T-helper 17 cell (primary cell): Measurements from ENCODE around the gene COL12A1. TPM values are rescaled to one million over a fixed set of nuclear protein-coding genes. Genes with fewer than 3 reads are reported as not detected.

Experiments used
- ATAC-seq: fragments of 150-1000 bp; cut with Tn5 transposase; 2 replicates; pipeline ENCODE4 v1.10.0; 2021; ENCODE audit warnings: mild to moderate bottlenecking, moderate library complexity
- DNase-seq, 3 donors: peaks; one replicate each; pipeline versions ENCODE4 v3.0.0 to v3.0.0-alpha.2; 2020 to 2021
- H3K9me3 ChIP-seq: one replicate; pipeline ENCODE4 v1.7.0; 2013; ENCODE audit warnings: low read length, mild to moderate bottlenecking; ENCODE audit not compliant: control insufficient read depth, poor library complexity, severe bottlenecking
- H3K27ac Mint-ChIP-seq: one replicate; pipeline ENCODE4 v1.8.0; 2022; ENCODE audit warnings: mild to moderate bottlenecking, moderate library complexity, mixed read lengths
- H3K27me3 Mint-ChIP-seq: one replicate; pipeline ENCODE4 v1.8.0; 2022; ENCODE audit warnings: mixed read lengths
- H3K36me3 Mint-ChIP-seq: one replicate; pipeline ENCODE4 v1.8.0; 2022; ENCODE audit warnings: low read depth, mixed read lengths
- H3K4me1 Mint-ChIP-seq: one replicate; pipeline ENCODE4 v1.8.0; 2022; ENCODE audit warnings: mild to moderate bottlenecking, mixed read lengths
- H3K4me3 Mint-ChIP-seq: one replicate; pipeline ENCODE4 v1.8.0; 2022; ENCODE audit warnings: mild to moderate bottlenecking, moderate library complexity, mixed read lengths
- total RNA-seq, 4 donors: library from RNA in 2 of 4; stranded (reverse) in 2 of 4; gene quantifications; one replicate each; pipeline ENCODE4 v1.2.3 and lab custom pipeline; 2022 to 2026

The COL12A1 gene
- total RNA-seq, 2 donors from 2014 or later = 0.08 TPM; not detected in 1

- no peak for ATAC-seq
- no peaks in the 10 kb centered on the region for H3K4me1 Mint-ChIP-seq
- no peak for DNase-seq
Observed at GRCh38 chr6:75135876-75136275, 70.0 kb downstream of the COL12A1 start.

GRCh38 chr6:75135450-75135849 is 70.4 kb downstream of the COL12A1 start:
- no peak for ATAC-seq
- Mint-ChIP-seq H3K27me3 (peaks cover 7% of the 10 kb centered on the region), H3K4me3 (no peak overlapping the region), H3K27ac (no peak overlapping the region), H3K4me1 (no peaks in the 10 kb centered on the region), H3K36me3 (no peaks in the 10 kb centered on the region)
- DNase-seq = no peak
- H3K9me3 ChIP-seq = no peaks in the 10 kb centered on the region

More at GRCh38 chr6:75135876-75136275, 70.0 kb downstream of the COL12A1 start:
- H3K9me3 ChIP-seq = no peaks in the 10 kb centered on the region
- peaks cover 4% of the 10 kb centered on the region for H3K27me3 Mint-ChIP-seq
- no peaks in the 10 kb centered on the region for H3K36me3 Mint-ChIP-seq
- no peak overlapping the region for H3K27ac Mint-ChIP-seq
- no peak overlapping the region for H3K4me3 Mint-ChIP-seq

GRCh38 chr6:75130784-75131183 is 75.1 kb downstream of the COL12A1 start:
- ATAC-seq (no peak), DNase-seq (no peak)
- no peak overlapping the region for H3K27ac Mint-ChIP-seq
- peaks cover 24% of the 10 kb centered on the region for H3K27me3 Mint-ChIP-seq
- no peaks in the 10 kb centered on the region for H3K4me1 Mint-ChIP-seq
- no peaks in the 10 kb centered on the region for H3K9me3 ChIP-seq
- no peaks in the 10 kb centered on the region for H3K36me3 Mint-ChIP-seq
- H3K4me3 Mint-ChIP-seq = no peak overlapping the region

- H3K4me1 Mint-ChIP-seq = no peaks in the 10 kb centered on the region
- H3K36me3 Mint-ChIP-seq = no peaks in the 10 kb centered on the region
- ATAC-seq (no peak), DNase-seq (no peak)
- H3K4me3 Mint-ChIP-seq = no peak overlapping the region
- H3K27ac Mint-ChIP-seq = no peak overlapping the region
- H3K27me3 Mint-ChIP-seq = peaks cover 24% of the 10 kb centered on the region
- H3K9me3 ChIP-seq = no peaks in the 10 kb centered on the region
Observed at GRCh38 chr6:75128878-75129570, 76.8 kb downstream of the COL12A1 start.

- H3K27ac Mint-ChIP-seq = no peak overlapping the region
- no peak overlapping the region for H3K4me3 Mint-ChIP-seq
- DNase-seq (no peak), ATAC-seq (no peak)
- H3K4me1 Mint-ChIP-seq = no peaks in the 10 kb centered on the region
- no peaks in the 10 kb centered on the region for H3K9me3 ChIP-seq
- H3K36me3 Mint-ChIP-seq = no peaks in the 10 kb centered on the region
- peaks cover 24% of the 10 kb centered on the region for H3K27me3 Mint-ChIP-seq
Observed at GRCh38 chr6:75126518-75126917, 79.3 kb downstream of the COL12A1 start.

GRCh38 chr6:75124983-75125382 is 80.9 kb downstream of the COL12A1 start:
- no peak for ATAC-seq
- no peaks in the 10 kb centered on the region for H3K36me3 Mint-ChIP-seq
- no peak overlapping the region for H3K27ac Mint-ChIP-seq
- H3K4me3 Mint-ChIP-seq = no peak overlapping the region
- H3K27me3 Mint-ChIP-seq = peaks cover 17% of the 10 kb centered on the region
- H3K4me1 Mint-ChIP-seq = no peaks in the 10 kb centered on the region
- no peak for DNase-seq
- no peaks in the 10 kb centered on the region for H3K9me3 ChIP-seq

GRCh38 chr6:75124085-75124484 is 81.8 kb downstream of the COL12A1 start:
- no peaks in the 10 kb centered on the region for H3K9me3 ChIP-seq
- Mint-ChIP-seq H3K4me3 (no peak overlapping the region), H3K36me3 (no peaks in the 10 kb centered on the region), H3K27me3 (peaks cover 13% of the 10 kb centered on the region), H3K4me1 (no peaks in the 10 kb centered on the region), H3K27ac (no peak overlapping the region)
- ATAC-seq (no peak), DNase-seq (no peak)

GRCh38 chr6:75118925-75119515 is 86.8 kb downstream of the COL12A1 start:
- Mint-ChIP-seq H3K4me1 (no peaks in the 10 kb centered on the region), H3K36me3 (no peaks in the 10 kb centered on the region), H3K27me3 (peaks cover 9% of the 10 kb centered on the region), H3K27ac (no peak overlapping the region), H3K4me3 (no peak overlapping the region)
- H3K9me3 ChIP-seq = no peaks in the 10 kb centered on the region
- ATAC-seq = no peak
- DNase-seq = no peak

GRCh38 chr6:75117701-75118100 is 88.2 kb downstream of the COL12A1 start:
- no peaks in the 10 kb centered on the region for H3K4me1 Mint-ChIP-seq
- DNase-seq = no peak

GRCh38 chr6:75116946-75117345 is 88.9 kb downstream of the COL12A1 start:
- ATAC-seq (no peak), DNase-seq (no peak)
- Mint-ChIP-seq H3K4me1 (no peaks in the 10 kb centered on the region), H3K36me3 (no peaks in the 10 kb centered on the region), H3K4me3 (no peak overlapping the region), H3K27ac (no peak overlapping the region), H3K27me3 (peaks cover 12% of the 10 kb centered on the region)
- no peaks in the 10 kb centered on the region for H3K9me3 ChIP-seq

More at GRCh38 chr6:75117701-75118100, 88.2 kb downstream of the COL12A1 start:
- H3K9me3 ChIP-seq = no peaks in the 10 kb centered on the region
- ATAC-seq = no peak
- no peak overlapping the region for H3K4me3 Mint-ChIP-seq
- H3K27me3 Mint-ChIP-seq = peaks cover 9% of the 10 kb centered on the region
- H3K27ac Mint-ChIP-seq = no peak overlapping the region
- no peaks in the 10 kb centered on the region for H3K36me3 Mint-ChIP-seq

GRCh38 chr6:75115481-75115880 is 90.4 kb downstream of the COL12A1 start:
- DNase-seq = no peak
- no peak for ATAC-seq
- no peak overlapping the region for H3K27ac Mint-ChIP-seq
- H3K9me3 ChIP-seq = no peaks in the 10 kb centered on the region
- H3K4me3 Mint-ChIP-seq = no peak overlapping the region
- H3K36me3 Mint-ChIP-seq = no peaks in the 10 kb centered on the region
- H3K27me3 Mint-ChIP-seq = peaks cover 21% of the 10 kb centered on the region
- no peaks in the 10 kb centered on the region for H3K4me1 Mint-ChIP-seq

- no peaks in the 10 kb centered on the region for H3K36me3 Mint-ChIP-seq
- ATAC-seq (no peak), DNase-seq (no peak)
- no peaks in the 10 kb centered on the region for H3K4me1 Mint-ChIP-seq
- H3K27me3 Mint-ChIP-seq = peaks cover 21% of the 10 kb centered on the region
- no peak overlapping the region for H3K27ac Mint-ChIP-seq
- H3K4me3 Mint-ChIP-seq = no peak overlapping the region
- no peaks in the 10 kb centered on the region for H3K9me3 ChIP-seq
Observed at GRCh38 chr6:75114806-75115205, 91.0 kb downstream of the COL12A1 start.

- no peaks in the 10 kb centered on the region for H3K9me3 ChIP-seq
- no peaks in the 10 kb centered on the region for H3K4me1 Mint-ChIP-seq
- H3K27me3 Mint-ChIP-seq = peaks cover 21% of the 10 kb centered on the region
- H3K36me3 Mint-ChIP-seq = no peaks in the 10 kb centered on the region
- DNase-seq = no peak
- no peak overlapping the region for H3K27ac Mint-ChIP-seq
- ATAC-seq = no peak
- no peak overlapping the region for H3K4me3 Mint-ChIP-seq
Observed at GRCh38 chr6:75114195-75114594, 91.7 kb downstream of the COL12A1 start.

GRCh38 chr6:75113446-75113845 is 92.4 kb downstream of the COL12A1 start:
- no peaks in the 10 kb centered on the region for H3K9me3 ChIP-seq
- H3K27me3 Mint-ChIP-seq = peaks cover 24% of the 10 kb centered on the region
- no peak overlapping the region for H3K27ac Mint-ChIP-seq
- DNase-seq = no peak
- H3K36me3 Mint-ChIP-seq = no peaks in the 10 kb centered on the region
- ATAC-seq = no peak
- no peak overlapping the region for H3K4me3 Mint-ChIP-seq
- H3K4me1 Mint-ChIP-seq = no peaks in the 10 kb centered on the region
